ENCODE results near the gene TMBIM4. TPM values are rescaled to one million over a fixed set of nuclear protein-coding genes. Genes with fewer than 3 reads are reported as not detected.

Gene TMBIM4, protein sequence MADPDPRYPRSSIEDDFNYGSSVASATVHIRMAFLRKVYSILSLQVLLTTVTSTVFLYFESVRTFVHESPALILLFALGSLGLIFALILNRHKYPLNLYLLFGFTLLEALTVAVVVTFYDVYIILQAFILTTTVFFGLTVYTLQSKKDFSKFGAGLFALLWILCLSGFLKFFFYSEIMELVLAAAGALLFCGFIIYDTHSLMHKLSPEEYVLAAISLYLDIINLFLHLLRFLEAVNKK
- total RNA-seq: 74.1 and 78.1 TPM in 2 replicates
- polyA plus RNA-seq: 363 and 370 TPM in 2 replicates
- polyA plus RNA-seq (2011; cell fraction: cytosol; rRNA removed): 148 and 198 TPM in 2 replicates
- 62.3 and 69.5 TPM in 2 replicates for polyA plus RNA-seq (2011; cell fraction: nucleus; rRNA removed)
- 72.7 and 85.8 TPM in 2 replicates for polyA plus RNA-seq (2012)
- polyA minus RNA-seq: 75.8 and 76.8 TPM in 2 replicates
- 24.6 TPM for polyA minus RNA-seq (2011; cell fraction: cytosol; rRNA and poly(A)+ RNA removed)
- 28.7 and 32.6 TPM in 2 replicates for polyA minus RNA-seq (2011; cell fraction: nucleus; rRNA and poly(A)+ RNA removed)
- percentile 80 among the genes with signal in this experiment for Bru-seq, nascent RNA
- BruChase-seq, experiment 1, labeled RNA remaining after a 6-hour chase: percentile 77 among the genes with signal in this experiment
- percentile 87 among the genes with signal in this experiment for BruChase-seq, experiment 2, labeled RNA remaining after a 2-hour chase
- long read RNA-seq, transcript TMBIM4-202 (7 exons, 2,952 nt): major isoform, 287 of 334 reads
- long read RNA-seq, transcript TMBIM4-207 (2 exons, 220 nt): minor isoform, 6 of 334 reads
- long read RNA-seq, partial matches to known transcripts: 1 of 334 reads
- long read RNA-seq, other reads (novel, unspliced or antisense): 34 of 334 reads

DNA sequence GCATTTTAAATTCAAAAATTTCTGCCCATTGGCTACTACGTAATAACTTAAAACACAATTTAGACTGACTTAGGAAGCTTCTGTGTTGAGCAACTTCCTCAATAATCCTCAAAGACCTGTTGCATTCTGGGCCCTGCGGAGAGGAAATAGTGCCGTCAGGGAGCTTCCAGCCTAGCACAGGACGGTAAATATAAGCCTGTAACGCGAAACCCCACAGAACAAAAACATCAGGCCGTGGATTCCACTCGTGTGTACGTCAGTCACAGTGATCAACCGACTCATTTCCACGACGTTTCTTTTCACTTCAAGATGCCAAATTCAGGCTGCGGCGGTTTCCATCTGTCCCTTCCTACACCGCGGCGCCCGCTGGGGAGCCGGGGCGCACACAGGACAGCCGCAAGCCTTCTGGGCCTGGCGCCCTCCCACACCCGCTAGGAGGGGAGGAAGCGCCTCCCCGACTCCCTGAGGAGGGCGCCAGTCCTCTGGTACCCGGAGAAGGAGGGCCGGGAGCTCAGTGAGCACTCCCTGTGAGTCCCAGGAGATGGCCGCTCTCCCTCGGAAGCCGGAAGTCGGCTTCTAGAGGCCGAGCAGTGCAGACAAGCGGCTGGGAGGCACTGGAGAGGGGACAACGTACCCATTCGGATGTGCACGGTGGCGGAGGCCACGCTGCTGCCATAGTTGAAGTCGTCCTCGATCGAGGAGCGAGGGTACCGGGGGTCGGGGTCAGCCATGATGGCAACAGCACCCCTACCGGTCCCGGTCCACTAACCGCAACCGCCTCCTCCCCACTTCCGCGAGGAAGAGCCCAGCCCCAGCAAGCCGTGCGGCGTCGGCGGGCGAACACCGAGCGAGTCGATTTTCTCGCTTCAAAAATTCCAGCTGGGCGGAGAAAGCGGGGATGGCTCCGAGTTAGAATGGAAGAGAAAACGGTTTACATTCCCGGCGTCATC, at the start of gene TMBIM4:
TSS of gene TMBIM4 (minus strand) at position 776 of the 950 bp plus-strand sequence. CDS start at position 731, 45 bp downstream.
- Histone ChIP-seq H4K20me1 (replicated peaks; ENCODE audit: control insufficient read depth, extremely low read depth, insufficient read depth, low read length) (no peaks in the 10 kb centered on the region), H3K36me3 (ENCODE audit: control insufficient read depth in 2 of 2, extremely low read depth in 1 of 2, insufficient read depth in 2 of 2, low read length in 2 of 2) (no peaks in the 10 kb centered on the region), H3K4me3 (replicated peaks in 1 of 3; ENCODE audit: insufficient read depth in 1 of 3, low read depth in 1 of 3, low read length in 3 of 3) (peak within 1 kb of the TSS; percentile 54 to 99 (median 88)), H3K4me1 (ENCODE audit: control insufficient read depth, extremely low read depth, insufficient read depth, low read length) (peaks cover 7% of the 10 kb centered on the region), H3K27me3 (ENCODE audit: control insufficient read depth in 2 of 2, insufficient read depth in 2 of 2, low read length in 2 of 2) (no peaks in the 10 kb centered on the region), H3K27ac (ENCODE audit: insufficient read depth, low read depth, low read length) (peak within 1 kb of the TSS; percentile 81), H3K9me1 (replicated peaks; ENCODE audit: control insufficient read depth, extremely low read depth, insufficient read depth, low read length) (no peaks in the 10 kb centered on the region), H3K9ac (replicated peaks; ENCODE audit: extremely low read depth, insufficient read depth, low read length) (peak within 1 kb of the TSS; percentile 95), H2AFZ (ENCODE audit: low read depth, low read length) (peak within 1 kb of the TSS; percentile 63), H3K9me3 (replicated peaks; ENCODE audit: control insufficient read depth, insufficient read depth, low read length) (no peaks in the 10 kb centered on the region), H3K79me2 (ENCODE audit: control insufficient read depth, insufficient read depth, low read length) (peaks cover 44% of the 10 kb centered on the region), H3K4me2 (ENCODE audit: insufficient read depth, low read length) (peak within 1 kb of the TSS; percentile 77)
- FAIRE-seq (peak; percentile 91), DNase-seq (ENCODE audit: low read depth, low spot score) (peak; percentile 92)
- ChIA-PET CTCF (interaction anchor here (0.7 to 2.6 kb wide), 21 partner anchors 9 to 525 kb away, joined by 3 to 27 read pairs (median 4); partner anchors contain the start of genes HELB and LLPH), POLR2A (interaction anchor here (0.7 to 1.8 kb wide), 6 partner anchors 14 to 132 kb away, joined by 3 to 10 read pairs (median 6); partner anchors contain the start of genes HELB and LLPH)
- intact Hi-C loops (cut with micrococcal nuclease) (loop anchor here (1.0 kb wide), 5 partner anchors 17 to 66 kb away; partner anchors contain the start of genes IRAK3 and LLPH), dilution Hi-C loops (cut with MboI; ENCODE audit: extremely low pct_ligation_motif_present, low sequenced_read_pairs) (no loop called here)
- TF ChIP-seq, protein P1, sequence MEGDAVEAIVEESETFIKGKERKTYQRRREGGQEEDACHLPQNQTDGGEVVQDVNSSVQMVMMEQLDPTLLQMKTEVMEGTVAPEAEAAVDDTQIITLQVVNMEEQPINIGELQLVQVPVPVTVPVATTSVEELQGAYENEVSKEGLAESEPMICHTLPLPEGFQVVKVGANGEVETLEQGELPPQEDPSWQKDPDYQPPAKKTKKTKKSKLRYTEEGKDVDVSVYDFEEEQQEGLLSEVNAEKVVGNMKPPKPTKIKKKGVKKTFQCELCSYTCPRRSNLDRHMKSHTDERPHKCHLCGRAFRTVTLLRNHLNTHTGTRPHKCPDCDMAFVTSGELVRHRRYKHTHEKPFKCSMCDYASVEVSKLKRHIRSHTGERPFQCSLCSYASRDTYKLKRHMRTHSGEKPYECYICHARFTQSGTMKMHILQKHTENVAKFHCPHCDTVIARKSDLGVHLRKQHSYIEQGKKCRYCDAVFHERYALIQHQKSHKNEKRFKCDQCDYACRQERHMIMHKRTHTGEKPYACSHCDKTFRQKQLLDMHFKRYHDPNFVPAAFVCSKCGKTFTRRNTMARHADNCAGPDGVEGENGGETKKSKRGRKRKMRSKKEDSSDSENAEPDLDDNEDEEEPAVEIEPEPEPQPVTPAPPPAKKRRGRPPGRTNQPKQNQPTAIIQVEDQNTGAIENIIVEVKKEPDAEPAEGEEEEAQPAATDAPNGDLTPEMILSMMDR (IDR thresholded peaks at IDR 0.05; ENCODE audit: extremely low read depth in 1 of 2, insufficient read depth in 1 of 2, low read depth in 1 of 2, low read length in 2 of 2): peak; percentile 33 to 63
- TF ChIP-seq GATA2 (IDR thresholded peaks at IDR 0.05; ENCODE audit: insufficient read depth, insufficient read length, low read depth, low read length) (no peak), POLR2AphosphoS5 (IDR thresholded peaks at IDR 0.05; ENCODE audit: insufficient read depth, low read depth, low read length) (peak; percentile 90), FOS (IDR thresholded peaks at IDR 0.05; ENCODE audit: borderline replicate concordance, insufficient read depth, low read length) (no peak)
- BruUV-seq (replicated peaks): TSS peak; percentile 90
